ENCODE results near the gene APPL2. TPM values are rescaled to one million over a fixed set of nuclear protein-coding genes. Genes with fewer than 3 reads are reported as not detected.

APPL2 gene
- total and polyA plus RNA-seq, 2 of the 13 experiments (the other 11 are each of a cell fraction or from before 2014, with no cell fraction given): 9.9 to 11.1 TPM

DNA sequence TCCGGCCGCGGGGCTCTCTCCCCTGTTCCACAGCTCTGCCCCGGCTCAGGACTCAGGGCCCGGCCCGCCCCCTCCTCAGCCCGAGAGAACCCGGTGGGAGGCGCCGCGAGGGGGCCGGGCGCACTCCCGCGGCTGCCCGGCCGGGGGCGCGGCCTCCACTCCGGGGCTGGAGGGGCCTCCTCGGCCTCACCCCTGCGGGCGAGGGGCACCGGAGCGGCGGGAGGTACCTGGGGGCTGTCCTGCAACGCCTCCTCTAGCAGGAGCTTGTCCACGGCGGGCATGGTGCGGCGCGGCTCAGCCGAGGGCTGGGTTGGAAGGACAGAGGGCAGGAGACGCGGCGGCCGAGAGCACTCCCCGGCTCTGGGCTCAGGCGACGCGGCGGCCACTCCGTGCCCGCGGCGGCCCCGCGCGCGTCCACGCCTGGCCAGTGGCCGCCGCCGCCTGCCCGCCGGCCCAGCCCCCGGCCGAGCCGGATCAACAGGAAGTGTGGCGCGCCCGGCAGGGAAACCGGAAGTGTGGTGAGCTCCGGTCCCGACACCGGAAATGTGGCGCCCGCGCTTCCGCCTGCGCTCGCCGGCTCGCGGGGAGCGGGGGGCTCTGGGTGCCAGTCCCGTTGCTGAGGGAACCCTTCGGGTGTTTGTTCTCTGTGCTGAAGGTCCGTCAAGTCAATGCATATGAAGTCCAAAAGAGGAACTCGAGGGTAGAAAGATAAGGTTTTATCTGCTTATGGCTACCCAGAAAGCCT is at the start of gene APPL2 (continued):
- TF ChIP-seq, protein P1, sequence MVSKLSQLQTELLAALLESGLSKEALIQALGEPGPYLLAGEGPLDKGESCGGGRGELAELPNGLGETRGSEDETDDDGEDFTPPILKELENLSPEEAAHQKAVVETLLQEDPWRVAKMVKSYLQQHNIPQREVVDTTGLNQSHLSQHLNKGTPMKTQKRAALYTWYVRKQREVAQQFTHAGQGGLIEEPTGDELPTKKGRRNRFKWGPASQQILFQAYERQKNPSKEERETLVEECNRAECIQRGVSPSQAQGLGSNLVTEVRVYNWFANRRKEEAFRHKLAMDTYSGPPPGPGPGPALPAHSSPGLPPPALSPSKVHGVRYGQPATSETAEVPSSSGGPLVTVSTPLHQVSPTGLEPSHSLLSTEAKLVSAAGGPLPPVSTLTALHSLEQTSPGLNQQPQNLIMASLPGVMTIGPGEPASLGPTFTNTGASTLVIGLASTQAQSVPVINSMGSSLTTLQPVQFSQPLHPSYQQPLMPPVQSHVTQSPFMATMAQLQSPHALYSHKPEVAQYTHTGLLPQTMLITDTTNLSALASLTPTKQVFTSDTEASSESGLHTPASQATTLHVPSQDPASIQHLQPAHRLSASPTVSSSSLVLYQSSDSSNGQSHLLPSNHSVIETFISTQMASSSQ (IDR thresholded peaks at IDR 0.05; ENCODE audit: low read depth): no peak
- TF ChIP-seq, protein P1 (CRISPR knock-in tag; IDR thresholded peaks at IDR 0.05; ENCODE audit: borderline replicate concordance): peak; percentile 46; the same call in 1 of the 2 replicates
- TF ChIP-seq, protein P2, sequence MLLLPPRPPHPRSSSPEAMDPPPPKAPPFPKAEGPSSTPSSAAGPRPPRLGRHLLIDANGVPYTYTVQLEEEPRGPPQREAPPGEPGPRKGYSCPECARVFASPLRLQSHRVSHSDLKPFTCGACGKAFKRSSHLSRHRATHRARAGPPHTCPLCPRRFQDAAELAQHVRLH (CRISPR knock-in tag; IDR thresholded peaks at IDR 0.05; ENCODE audit: borderline replicate concordance, low read depth): no peak
- TF ChIP-seq ASH2L (IDR thresholded peaks at IDR 0.05; ENCODE audit: insufficient read length, low read depth, low read length) (peak; percentile 70), ZNF670 (CRISPR knock-in tag; IDR thresholded peaks at IDR 0.05; ENCODE audit: borderline replicate concordance) (peak; percentile 31; the same call in 1 of the 2 replicates), POLR2AphosphoS2 (IDR thresholded peaks at IDR 0.05; ENCODE audit: low read depth, low read length) (no peak), AGO2 (optimal IDR thresholded peaks at IDR 0.05; ENCODE audit: low read depth, low read length) (peak; percentile 52), GABPA (IDR thresholded peaks at IDR 0.05; ENCODE audit: low read depth, low read length) (peak; percentile 100), GABPA (CRISPR knock-in tag; IDR thresholded peaks at IDR 0.05; ENCODE audit: low read depth) (peak; percentile 93), KLF6 (CRISPR knock-in tag; IDR thresholded peaks at IDR 0.05) (0 out of 2 replicates have a peak, but pooled peaks have one; percentile 16), PHF21A (CRISPR knock-in tag; IDR thresholded peaks at IDR 0.05) (no peak), CREB1 (IDR thresholded peaks at IDR 0.05) (peak; percentile 30; the same call in 1 of the 2 replicates), CREB1 (CRISPR knock-in tag; IDR thresholded peaks at IDR 0.05) (no peak), ZNF337 (CRISPR knock-in tag; IDR thresholded peaks at IDR 0.05; ENCODE audit: borderline replicate concordance, low read depth) (no peak), CENPT (CRISPR knock-in tag; IDR thresholded peaks at IDR 0.05; ENCODE audit: low read depth) (no peak), MAFG (CRISPR knock-in tag; IDR thresholded peaks at IDR 0.05) (no peak)
- TF ChIP-seq, protein P3, sequence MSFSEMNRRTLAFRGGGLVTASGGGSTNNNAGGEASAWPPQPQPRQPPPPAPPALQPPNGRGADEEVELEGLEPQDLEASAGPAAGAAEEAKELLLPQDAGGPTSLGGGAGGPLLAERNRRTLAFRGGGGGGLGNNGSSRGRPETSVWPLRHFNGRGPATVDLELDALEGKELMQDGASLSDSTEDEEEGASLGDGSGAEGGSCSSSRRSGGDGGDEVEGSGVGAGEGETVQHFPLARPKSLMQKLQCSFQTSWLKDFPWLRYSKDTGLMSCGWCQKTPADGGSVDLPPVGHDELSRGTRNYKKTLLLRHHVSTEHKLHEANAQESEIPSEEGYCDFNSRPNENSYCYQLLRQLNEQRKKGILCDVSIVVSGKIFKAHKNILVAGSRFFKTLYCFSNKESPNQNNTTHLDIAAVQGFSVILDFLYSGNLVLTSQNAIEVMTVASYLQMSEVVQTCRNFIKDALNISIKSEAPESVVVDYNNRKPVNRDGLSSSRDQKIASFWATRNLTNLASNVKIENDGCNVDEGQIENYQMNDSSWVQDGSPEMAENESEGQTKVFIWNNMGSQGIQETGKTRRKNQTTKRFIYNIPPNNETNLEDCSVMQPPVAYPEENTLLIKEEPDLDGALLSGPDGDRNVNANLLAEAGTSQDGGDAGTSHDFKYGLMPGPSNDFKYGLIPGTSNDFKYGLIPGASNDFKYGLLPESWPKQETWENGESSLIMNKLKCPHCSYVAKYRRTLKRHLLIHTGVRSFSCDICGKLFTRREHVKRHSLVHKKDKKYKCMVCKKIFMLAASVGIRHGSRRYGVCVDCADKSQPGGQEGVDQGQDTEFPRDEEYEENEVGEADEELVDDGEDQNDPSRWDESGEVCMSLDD (CRISPR knock-in tag; IDR thresholded peaks at IDR 0.05; ENCODE audit: borderline replicate concordance): peak; percentile 7; the same call in 1 of the 2 replicates
- TF ChIP-seq, protein P4, sequence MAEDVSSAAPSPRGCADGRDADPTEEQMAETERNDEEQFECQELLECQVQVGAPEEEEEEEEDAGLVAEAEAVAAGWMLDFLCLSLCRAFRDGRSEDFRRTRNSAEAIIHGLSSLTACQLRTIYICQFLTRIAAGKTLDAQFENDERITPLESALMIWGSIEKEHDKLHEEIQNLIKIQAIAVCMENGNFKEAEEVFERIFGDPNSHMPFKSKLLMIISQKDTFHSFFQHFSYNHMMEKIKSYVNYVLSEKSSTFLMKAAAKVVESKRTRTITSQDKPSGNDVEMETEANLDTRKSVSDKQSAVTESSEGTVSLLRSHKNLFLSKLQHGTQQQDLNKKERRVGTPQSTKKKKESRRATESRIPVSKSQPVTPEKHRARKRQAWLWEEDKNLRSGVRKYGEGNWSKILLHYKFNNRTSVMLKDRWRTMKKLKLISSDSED (CRISPR knock-in tag; IDR thresholded peaks at IDR 0.05): no peak
- TF ChIP-seq, protein P5, sequence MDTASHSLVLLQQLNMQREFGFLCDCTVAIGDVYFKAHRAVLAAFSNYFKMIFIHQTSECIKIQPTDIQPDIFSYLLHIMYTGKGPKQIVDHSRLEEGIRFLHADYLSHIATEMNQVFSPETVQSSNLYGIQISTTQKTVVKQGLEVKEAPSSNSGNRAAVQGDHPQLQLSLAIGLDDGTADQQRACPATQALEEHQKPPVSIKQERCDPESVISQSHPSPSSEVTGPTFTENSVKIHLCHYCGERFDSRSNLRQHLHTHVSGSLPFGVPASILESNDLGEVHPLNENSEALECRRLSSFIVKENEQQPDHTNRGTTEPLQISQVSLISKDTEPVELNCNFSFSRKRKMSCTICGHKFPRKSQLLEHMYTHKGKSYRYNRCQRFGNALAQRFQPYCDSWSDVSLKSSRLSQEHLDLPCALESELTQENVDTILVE (CRISPR knock-in tag; IDR thresholded peaks at IDR 0.05): peak; percentile 61; the same call in 1 of the 2 replicates
